B cell (primary cell): ENCODE results near the gene HSD17B12. TPM values are rescaled to one million over a fixed set of nuclear protein-coding genes. Genes with fewer than 3 reads are reported as not detected.

Source experiments
- ATAC-seq: fragments of 200-7000 bp; cut with Tn5 transposase; one replicate; pipeline ENCODE4 v1.10.0; 2021; ENCODE audit warnings: low read depth, mild to moderate bottlenecking, moderate number of reproducible peaks, moderate library complexity
- CTCF ChIA-PET: fragments of 350-600 bp; sonication (Branson Sonifier 250); formaldehyde crosslinking; loops from one replicate; lab custom pipeline; 2021; ENCODE audit warnings: antibody characterized with exemption, inconsistent platforms; lab: Charles Lee
- POLR2A ChIA-PET: fragments of 350-600 bp; sonication (Branson Sonifier 250); formaldehyde crosslinking; loops from one replicate; lab custom pipeline; 2021; ENCODE audit warnings: antibody characterized with exemption; lab: Charles Lee
- DNase-seq: peaks from one replicate; pipeline ENCODE4 v3.0.0; 2013
- H2AFZ ChIP-seq: 2 replicates; pipeline ENCODE4 v1.6.1; 2012; ENCODE audit warnings: mild to moderate bottlenecking, low read depth, low read length; ENCODE audit not compliant: insufficient read depth, poor library complexity, severe bottlenecking
- H3K27ac ChIP-seq, 2 donors: 1 replicate in 1 of 2; 2 replicates in 1 of 2; pipeline ENCODE4 v1.5.1; 2012 to 2013; ENCODE audit warnings: low read length in 2 of 2, mild to moderate bottlenecking in 2 of 2, moderate library complexity in 1 of 2
- H3K27me3 ChIP-seq, 4 experiments: fragments of 200-600 bp in 1 of 4; sonication (generic) in 1 of 4; replicated peaks in 1 of 4; 1 replicate in 2 of 4; 2 replicates in 2 of 4; pipeline versions ENCODE4 v1.6.1 to v1.7.0; 2013 to 2016; ENCODE audit warnings: low read length in 3 of 4, mild to moderate bottlenecking in 2 of 4, mixed read lengths in 1 of 4, moderate library complexity in 1 of 4; ENCODE audit not compliant: insufficient read depth in 4 of 4, control insufficient read depth in 3 of 4; ENCODE audit errors: control extremely low read depth in 1 of 4
- H3K36me3 ChIP-seq, 2 experiments: replicated peaks in 1 of 2; 1 replicate in 1 of 2; 2 replicates in 1 of 2; pipeline versions ENCODE4 v1.6.1 to v1.7.1; 2013; ENCODE audit warnings: low read length in 1 of 2; ENCODE audit not compliant: insufficient read depth in 2 of 2, control insufficient read depth in 1 of 2; ENCODE audit errors: control extremely low read depth in 1 of 2, extremely low read depth in 1 of 2
- H3K4me1 ChIP-seq, 2 donors: fragments of 200-600 bp in 1 of 2; sonication (generic) in 1 of 2; 1 replicate in 1 of 2; 2 replicates in 1 of 2; pipeline versions ENCODE4 v1.5.1 to v1.6.1; 2013 to 2017; ENCODE audit warnings: low read length in 2 of 2; ENCODE audit not compliant: control insufficient read depth in 2 of 2, insufficient read depth in 2 of 2
- H3K4me2 ChIP-seq: replicated peaks from 2 replicates; pipeline ENCODE3; 2012; ENCODE audit warnings: mild to moderate bottlenecking, low read depth, low read length; ENCODE audit not compliant: poor library complexity, severe bottlenecking
- H3K4me3 ChIP-seq, 5 experiments: fragments of 200-600 bp in 1 of 5; sonication (generic) in 1 of 5; 1 replicate in 3 of 5; 2 replicates in 2 of 5; pipeline versions ENCODE4 v1.5.1 to v1.7.0; 2011 to 2016; ENCODE audit warnings: low read length in 4 of 5, mild to moderate bottlenecking in 4 of 5, low read depth in 2 of 5, control low read depth in 1 of 5, moderate library complexity in 1 of 5; ENCODE audit not compliant: insufficient read depth in 1 of 5; ENCODE audit errors: control extremely low read depth in 1 of 5, extremely low read depth in 1 of 5
- H3K79me2 ChIP-seq: fragments of 200-600 bp; sonication (generic); one replicate; pipeline ENCODE4 v1.6.0; 2016; ENCODE audit warnings: low read length; ENCODE audit not compliant: control insufficient read depth, insufficient read depth
- H3K9ac ChIP-seq: fragments of 200-600 bp; sonication (generic); 2 replicates; pipeline ENCODE4 v1.6.1; 2017; ENCODE audit warnings: mild to moderate bottlenecking, low read length, moderate library complexity
- H3K9me3 ChIP-seq, 3 donors: one replicate each; pipeline versions ENCODE4 v1.6.1 to v1.7.1; 2013; ENCODE audit warnings: low read length in 2 of 3; ENCODE audit not compliant: control insufficient read depth in 2 of 3, insufficient read depth in 1 of 3; ENCODE audit errors: control extremely low read depth in 1 of 3
- H4K20me1 ChIP-seq: 2 replicates; pipeline ENCODE4 v1.6.0; 2012; ENCODE audit warnings: mild to moderate bottlenecking, low read length; ENCODE audit not compliant: insufficient read depth, control insufficient read depth, poor library complexity, severe bottlenecking
- H3K27ac Mint-ChIP-seq: one replicate; pipeline ENCODE4 v1.8.0; 2021; ENCODE audit warnings: mixed read lengths
- H3K27me3 Mint-ChIP-seq: one replicate; pipeline ENCODE4 v1.8.0; 2021; ENCODE audit warnings: mixed read lengths
- H3K4me1 Mint-ChIP-seq: one replicate; pipeline ENCODE4 v1.8.0; 2021; ENCODE audit warnings: mixed read lengths
- H3K4me3 Mint-ChIP-seq: one replicate; pipeline ENCODE4 v1.8.0; 2021; ENCODE audit warnings: mixed read lengths
- H3K9me3 Mint-ChIP-seq: one replicate; pipeline ENCODE4 v1.8.0; 2022; ENCODE audit warnings: mixed read lengths; ENCODE audit not compliant: insufficient read depth
- CTCF ChIP-seq: fragments of 200-600 bp; IDR thresholded peaks from one replicate; pipeline ENCODE4 v1.8.0; 2022; ENCODE audit warnings: antibody characterized with exemption, mild to moderate bottlenecking
- EZH2 ChIP-seq: IDR thresholded peaks from 2 replicates; pipeline ENCODE4 v1.6.1; 2012; ENCODE audit warnings: borderline replicate concordance, low read depth, mild to moderate bottlenecking, moderate library complexity, low read length; ENCODE audit not compliant: insufficient read depth, poor library complexity, severe bottlenecking
- WGBS: methylation state at CpG from one replicate; pipeline ENCODE4 v1.1.5; 2013; ENCODE audit warnings: missing lambda C conversion rate; ENCODE audit not compliant: insufficient coverage; 5-methylcytosine and 5-hydroxymethylcytosine counted together
- intact Hi-C: fragments of 100-400 bp; cut with micrococcal nuclease; formaldehyde crosslinking; loops from one replicate; pipeline ENCODE4 v1.10.0; 2022
- polyA plus RNA-seq: library from polyadenylated mRNA; depleted of rRNA; stranded (reverse); fragments of >200 nt; gene quantifications from 2 replicates; pipeline ENCODE4 v1.2.3, GENCODE V29; 2012
- total RNA-seq, 2 donors: library from RNA; stranded (reverse); fragments of 120-200 nt in 1 of 2; gene quantifications; 1 replicate in 1 of 2; 2 replicates in 1 of 2; pipeline versions ENCODE4 v1.2.3 to v1.2.4, GENCODE V29; 2013 to 2022

The HSD17B12 gene
- total and polyA plus RNA-seq, 2 donors (not counting 1 experiment from before 2014, with no cell fraction given) = 13.1 to 34.6 TPM

- POLR2A ChIA-PET = no interaction called here
- Histone ChIP-seq H2AFZ (no peak overlapping the region), H3K4me1 (no peaks in the 10 kb centered on the region), H3K79me2 (no peaks in the 10 kb centered on the region), H3K36me3 (peaks cover 6 to 7% of the 10 kb centered on the region in 2 experiments), H3K4me3 (no peak overlapping the region), H3K4me2 (no peak overlapping the region), H3K27ac (no peak overlapping the region), H3K27me3 (no peaks in the 10 kb centered on the region), H3K9ac (no peak overlapping the region), H3K9me3 (no peaks in the 10 kb centered on the region), H4K20me1 (no peaks in the 10 kb centered on the region)
- ATAC-seq (no peak), DNase-seq (no peak)
- Mint-ChIP-seq H3K9me3 (no peaks in the 10 kb centered on the region), H3K4me1 (no peaks in the 10 kb centered on the region), H3K4me3 (no peak overlapping the region), H3K27ac (no peak overlapping the region), H3K27me3 (no peaks in the 10 kb centered on the region)
- TF ChIP-seq EZH2 = no peak
- CTCF ChIA-PET = interaction anchor here (0.7 kb wide), 1 partner anchor 14 kb away, joined by 3 read pairs; no protein-coding TSS in a partner anchor
- no CpG with 5 or more reads among the region's 1 CpG for WGBS
- intact Hi-C loops = no loop called here
Measured at GRCh38 chr11:43833657-43834073, 153.1 kb downstream of the HSD17B12 start.

GRCh38 chr11:43834286-43834685 lies 153.7 kb downstream of the HSD17B12 start:
- no peaks in the 10 kb centered on the region for H4K20me1 ChIP-seq
- H3K27ac Mint-ChIP-seq = no peak overlapping the region

More at GRCh38 chr11:43834286-43834685, 153.7 kb downstream of the HSD17B12 start:
- ATAC-seq = no peak
- no peak overlapping the region for H3K9ac ChIP-seq
- H2AFZ ChIP-seq = no peak overlapping the region
- intact Hi-C loops = no loop called here
- H3K27ac ChIP-seq = no peak overlapping the region
- no peak for TF ChIP-seq CTCF
- CTCF ChIA-PET = no interaction called here
- Mint-ChIP-seq H3K4me1 (no peaks in the 10 kb centered on the region), H3K27me3 (no peaks in the 10 kb centered on the region), H3K4me3 (no peak overlapping the region), H3K9me3 (no peaks in the 10 kb centered on the region)
- no peak for DNase-seq
- POLR2A ChIA-PET = no interaction called here
- H3K36me3 ChIP-seq = peaks cover 9 to 10% of the 10 kb centered on the region in 2 experiments
- H3K27me3 ChIP-seq = no peaks in the 10 kb centered on the region
- no peaks in the 10 kb centered on the region for H3K79me2 ChIP-seq
- H3K4me3 ChIP-seq = no peak overlapping the region
- no peaks in the 10 kb centered on the region for H3K9me3 ChIP-seq
- no peaks in the 10 kb centered on the region for H3K4me1 ChIP-seq
- no CpG with 5 or more reads among the region's 2 CpGs for WGBS
- no peak overlapping the region for H3K4me2 ChIP-seq
